Neuronal stem cell (in vitro differentiated cells): Measurements from ENCODE around the gene PMPCA.

Experiments
- DNase-seq: peaks from one replicate; pipeline ENCODE4 v3.0.0-alpha.2; 2013; ENCODE audit warnings: low spot score
- H2AFZ ChIP-seq: one replicate; pipeline ENCODE4 v1.6.1; 2013; ENCODE audit warnings: mild to moderate bottlenecking, low read length, inconsistent platforms
- H2AK5ac ChIP-seq: 2 replicates; pipeline ENCODE4 v1.6.1; 2013; ENCODE audit warnings: low read depth, mild to moderate bottlenecking, inconsistent platforms, low read length, moderate library complexity, mixed read lengths
- H2BK120ac ChIP-seq: 2 replicates; pipeline ENCODE4 v1.6.1; 2013; ENCODE audit warnings: low read depth, mild to moderate bottlenecking, inconsistent platforms, low read length, moderate library complexity, mixed read lengths
- H2BK12ac ChIP-seq: one replicate; pipeline ENCODE4 v1.6.1; 2013; ENCODE audit warnings: low read length, inconsistent platforms
- H2BK15ac ChIP-seq: 2 replicates; pipeline ENCODE4 v1.6.1; 2013; ENCODE audit warnings: mild to moderate bottlenecking, low read length, inconsistent platforms, mixed read lengths
- H2BK5ac ChIP-seq: one replicate; pipeline ENCODE4 v1.6.1; 2013; ENCODE audit warnings: inconsistent platforms, mild to moderate bottlenecking, low read length, moderate library complexity
- H3K14ac ChIP-seq: one replicate; pipeline ENCODE4 v1.6.1; 2013; ENCODE audit warnings: low read length, inconsistent platforms
- H3K18ac ChIP-seq: 2 replicates; pipeline ENCODE4 v1.6.1; 2013; ENCODE audit warnings: low read length, inconsistent platforms
- H3K23ac ChIP-seq: 2 replicates; pipeline ENCODE4 v1.6.1; 2013; ENCODE audit warnings: low read depth, mild to moderate bottlenecking, mixed read lengths, low read length, inconsistent platforms; ENCODE audit not compliant: poor library complexity
- H3K27ac ChIP-seq: replicated peaks from 3 replicates; pipeline ENCODE4 v1.5.1; 2013; ENCODE audit warnings: low read length, inconsistent platforms
- H3K27me3 ChIP-seq, 3 experiments: 2 replicates each; pipeline ENCODE4 v1.6.1; 2013; ENCODE audit warnings: low read length in 3 of 3, mild to moderate bottlenecking in 2 of 3, inconsistent platforms in 1 of 3, low read depth in 1 of 3, mixed read lengths in 1 of 3, moderate library complexity in 1 of 3; ENCODE audit not compliant: control insufficient read depth in 3 of 3, insufficient read depth in 3 of 3
- H3K36me3 ChIP-seq, 2 donors: replicated peaks in 1 of 2; 2 replicates each; pipeline ENCODE4 v1.6.1; 2013; ENCODE audit warnings: low read length in 2 of 2; ENCODE audit not compliant: control insufficient read depth in 2 of 2, insufficient read depth in 2 of 2
- H3K4ac ChIP-seq: 2 replicates; pipeline ENCODE4 v1.6.1; 2013; ENCODE audit warnings: inconsistent platforms, mild to moderate bottlenecking, low read length, moderate library complexity
- H3K4me1 ChIP-seq, 2 donors: 1 replicate in 1 of 2; 2 replicates in 1 of 2; pipeline ENCODE4 v1.6.1; 2013; ENCODE audit warnings: low read length in 2 of 2, low read depth in 1 of 2; ENCODE audit not compliant: control insufficient read depth in 2 of 2, insufficient read depth in 1 of 2
- H3K4me2 ChIP-seq: one replicate; pipeline ENCODE4 v1.6.1; 2013; ENCODE audit warnings: mild to moderate bottlenecking, low read length, inconsistent platforms; ENCODE audit not compliant: insufficient read depth, poor library complexity, severe bottlenecking
- H3K4me3 ChIP-seq, 2 donors: 2 replicates each; pipeline ENCODE4 v1.5.1; 2013; ENCODE audit warnings: low read length in 2 of 2, mild to moderate bottlenecking in 2 of 2, inconsistent platforms in 1 of 2, moderate library complexity in 1 of 2
- H3K79me1 ChIP-seq: one replicate; pipeline ENCODE4 v1.6.1; 2013; ENCODE audit warnings: low read depth, mild to moderate bottlenecking, inconsistent platforms, low read length, moderate library complexity
- H3K9ac ChIP-seq: one replicate; pipeline ENCODE4 v1.6.1; 2013; ENCODE audit warnings: mild to moderate bottlenecking, low read depth, low read length, inconsistent platforms; ENCODE audit not compliant: poor library complexity
- H3K9me3 ChIP-seq, 2 donors: replicated peaks in 1 of 2; 2 replicates each; pipeline versions ENCODE3 to v1.6.1; 2013; ENCODE audit warnings: low read length in 2 of 2, mild to moderate bottlenecking in 2 of 2, inconsistent platforms in 1 of 2, low read depth in 1 of 2, mixed read lengths in 1 of 2, moderate library complexity in 1 of 2; ENCODE audit not compliant: control insufficient read depth in 2 of 2, insufficient read depth in 1 of 2
- H4K8ac ChIP-seq: one replicate; pipeline ENCODE4 v1.6.1; 2013; ENCODE audit warnings: low read depth, mild to moderate bottlenecking, inconsistent platforms, low read length, moderate library complexity
- H4K91ac ChIP-seq: one replicate; pipeline ENCODE4 v1.6.1; 2013; ENCODE audit warnings: low read length, low read depth, mild to moderate bottlenecking, inconsistent platforms; ENCODE audit not compliant: poor library complexity
- WGBS, 2 donors: extraction: QIAGEN DNeasy Blood & Tissue Kit; methylation state at CpG; one replicate each; pipeline ENCODE4 v1.1.7; 2013; ENCODE audit warnings: missing lambda C conversion rate in 2 of 2, mixed read lengths in 1 of 2; ENCODE audit not compliant: insufficient read length in 2 of 2, insufficient replicate concordance in 1 of 2; ENCODE audit errors: extremely low coverage in 2 of 2; 5-methylcytosine and 5-hydroxymethylcytosine counted together

Gene PMPCA

DNA sequence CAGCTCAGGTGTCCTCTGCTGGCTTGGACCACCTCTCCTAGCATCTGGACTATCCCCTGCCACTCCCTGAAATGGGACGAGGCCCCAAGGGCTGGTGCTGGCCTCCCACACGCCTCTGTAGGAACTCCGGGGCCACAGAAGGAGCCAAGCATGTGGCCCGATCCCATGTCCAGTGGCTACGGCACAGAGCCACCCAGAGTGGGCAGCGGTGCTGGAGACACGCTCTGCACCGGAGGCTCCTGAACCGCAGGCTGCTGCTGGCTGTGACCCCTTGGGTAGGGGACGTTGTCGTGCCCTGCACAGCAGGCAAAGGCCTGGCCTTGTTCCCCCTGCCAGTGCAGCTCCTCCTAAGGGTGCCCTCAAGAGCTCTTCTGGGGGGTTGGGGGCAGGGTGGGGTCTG, 30.6 kb upstream of the PMPCA start:
- H3K79me1 ChIP-seq = no peaks in the 10 kb centered on the region
- H3K9me3 ChIP-seq = no peaks in the 10 kb centered on the region
- DNase-seq = no peak
- no peak overlapping the region for H3K18ac ChIP-seq
- H3K4me1 ChIP-seq = no peaks in the 10 kb centered on the region
- no peak overlapping the region for H2BK15ac ChIP-seq
- no peak overlapping the region for H2BK120ac ChIP-seq
- H3K27ac ChIP-seq = no peak overlapping the region
- H2BK12ac ChIP-seq = no peak overlapping the region
- no peak overlapping the region for H3K4ac ChIP-seq
- no peak overlapping the region for H3K9ac ChIP-seq
- no peak overlapping the region for H3K23ac ChIP-seq
- WGBS, 2 donors = no CpG with 5 or more reads among the region's 11 CpGs
- H2AFZ ChIP-seq = no peak overlapping the region
- H2AK5ac ChIP-seq = no peak overlapping the region
- no peak overlapping the region for H3K4me3 ChIP-seq
- no peak overlapping the region for H4K8ac ChIP-seq
- H2BK5ac ChIP-seq = no peak overlapping the region
- no peak overlapping the region for H4K91ac ChIP-seq
- H3K14ac ChIP-seq = no peak overlapping the region
- H3K36me3 ChIP-seq = peaks cover 43 to 90% of the 10 kb centered on the region in 2 donors
- H3K27me3 ChIP-seq = no peaks in the 10 kb centered on the region
- H3K4me2 ChIP-seq = no peak overlapping the region

DNA sequence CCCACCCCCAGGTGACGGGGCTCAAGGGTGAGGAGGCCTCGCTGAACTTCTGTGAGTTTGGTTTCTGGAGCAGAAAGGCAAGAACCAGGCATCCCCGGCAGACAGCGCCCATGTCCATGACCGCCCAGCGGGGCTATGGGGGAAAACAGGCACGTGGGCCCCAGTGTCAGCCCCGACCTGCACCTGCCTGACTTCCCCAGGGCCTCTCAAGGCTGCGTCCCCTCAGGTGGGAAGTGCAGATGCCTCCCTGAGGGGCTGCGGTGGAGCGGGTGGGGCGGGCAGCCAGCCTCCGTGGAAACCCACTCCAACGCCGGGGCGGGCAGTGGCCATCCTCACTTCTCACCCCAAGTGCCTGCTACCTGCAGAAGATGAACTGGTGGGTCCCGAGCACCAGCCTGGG, 30.1 kb upstream of the PMPCA start:
- Histone ChIP-seq H2AFZ (no peak overlapping the region), H3K27me3 (no peaks in the 10 kb centered on the region), H3K14ac (no peak overlapping the region), H4K8ac (no peak overlapping the region), H2BK12ac (no peak overlapping the region), H2BK5ac (no peak overlapping the region), H3K23ac (no peak overlapping the region), H3K79me1 (no peaks in the 10 kb centered on the region), H3K9ac (no peak overlapping the region), H3K4me3 (no peak overlapping the region), H3K4me2 (no peak overlapping the region), H2AK5ac (no peak overlapping the region), H2BK15ac (no peak overlapping the region), H2BK120ac (no peak overlapping the region), H3K9me3 (no peaks in the 10 kb centered on the region), H3K27ac (no peak overlapping the region), H3K4ac (no peak overlapping the region), H3K36me3 (peaks cover 46 to 91% of the 10 kb centered on the region in 2 donors), H4K91ac (no peak overlapping the region), H3K4me1 (no peaks in the 10 kb centered on the region), H3K18ac (no peak overlapping the region)
- WGBS, 2 donors = no CpG with 5 or more reads among the region's 17 CpGs
- no peak for DNase-seq

DNA sequence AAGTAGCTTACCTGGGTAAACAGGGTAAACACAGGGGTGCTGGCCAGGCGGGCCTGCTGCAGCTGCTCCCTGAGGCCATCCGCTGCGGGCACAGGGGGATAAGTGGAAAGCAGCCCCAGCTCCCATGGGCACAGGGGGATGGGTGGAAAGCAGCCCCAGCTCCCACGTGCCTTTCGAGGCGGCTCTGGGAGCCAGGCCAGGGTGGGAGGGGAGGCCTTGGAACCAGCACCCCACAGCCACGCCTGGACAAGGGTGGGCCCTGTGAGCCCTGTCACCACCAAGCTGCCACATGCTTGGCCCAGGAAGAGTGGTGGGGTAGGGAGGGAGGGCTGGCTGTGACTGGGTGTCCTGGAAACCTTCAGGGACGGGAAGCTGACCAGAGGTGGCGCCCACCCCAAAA, 29.1 kb upstream of the PMPCA start:
- Histone ChIP-seq H2BK12ac (no peak overlapping the region), H3K36me3 (peaks cover 43 to 89% of the 10 kb centered on the region in 2 donors), H3K27ac (no peak overlapping the region), H3K14ac (no peak overlapping the region), H3K23ac (no peak overlapping the region), H3K79me1 (no peaks in the 10 kb centered on the region), H4K91ac (no peak overlapping the region), H2BK120ac (no peak overlapping the region), H3K9ac (no peak overlapping the region), H3K18ac (no peak overlapping the region), H3K27me3 (no peaks in the 10 kb centered on the region), H3K4me3 (no peak overlapping the region), H4K8ac (no peak overlapping the region), H2BK15ac (no peak overlapping the region), H3K9me3 (no peaks in the 10 kb centered on the region), H3K4me1 (no peaks in the 10 kb centered on the region), H2BK5ac (peak overlapping the region; percentile 22), H2AFZ (no peak overlapping the region), H2AK5ac (no peak overlapping the region), H3K4ac (no peak overlapping the region), H3K4me2 (no peak overlapping the region)
- no CpG with 5 or more reads among the region's 9 CpGs for WGBS, 2 donors
- no peak for DNase-seq

DNA sequence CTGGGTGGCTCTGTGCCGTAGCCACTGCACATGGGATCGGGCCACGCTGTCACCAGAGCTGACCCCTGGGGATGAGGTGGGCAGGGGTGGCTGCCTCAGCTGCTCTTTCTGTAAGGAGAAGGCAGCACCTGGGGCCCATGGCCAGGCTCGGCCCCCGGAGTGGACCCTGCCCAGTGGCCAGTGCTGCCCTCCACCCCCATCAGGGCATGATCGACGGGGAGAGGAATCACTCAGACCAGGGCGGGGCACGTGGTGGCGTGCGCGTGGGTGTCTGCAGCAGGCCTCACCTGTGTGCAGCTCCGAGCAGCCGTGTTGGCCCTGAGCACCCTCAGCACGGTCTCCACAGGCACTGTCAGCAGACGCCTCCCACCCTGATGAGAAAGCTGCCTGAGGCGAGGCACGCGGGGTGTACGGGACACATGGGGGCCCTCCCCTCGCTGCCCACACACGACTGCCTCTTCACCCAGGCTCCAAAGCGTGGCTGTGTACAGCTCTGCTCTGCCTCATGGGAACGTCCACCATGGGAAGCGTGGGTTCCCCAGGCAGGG, 28.4 kb upstream of the PMPCA start:
- Histone ChIP-seq H3K27ac (no peak overlapping the region), H4K8ac (no peak overlapping the region), H3K79me1 (no peaks in the 10 kb centered on the region), H2BK15ac (no peak overlapping the region), H2BK12ac (no peak overlapping the region), H3K4me1 (no peaks in the 10 kb centered on the region), H3K14ac (no peak overlapping the region), H3K18ac (no peak overlapping the region), H3K4ac (no peak overlapping the region), H3K9me3 (no peaks in the 10 kb centered on the region), H3K36me3 (peaks cover 45 to 90% of the 10 kb centered on the region in 2 donors), H2AFZ (no peak overlapping the region), H4K91ac (peak overlapping the region; percentile 1), H3K4me2 (no peak overlapping the region), H3K9ac (peak overlapping the region; percentile 3), H3K27me3 (no peaks in the 10 kb centered on the region), H2BK120ac (no peak overlapping the region), H3K23ac (peak overlapping the region; percentile 60), H2AK5ac (no peak overlapping the region), H2BK5ac (peak overlapping the region; percentile 22), H3K4me3 (no peak overlapping the region)
- WGBS, 2 donors = no CpG with 5 or more reads among the region's 25 CpGs
- DNase-seq = no peak
